CD14-positive monocyte (primary cell): ENCODE measurements around the gene APMAP. TPM values are rescaled to one million over a fixed set of nuclear protein-coding genes. Genes with fewer than 3 reads are reported as not detected.

Source experiments
- DNase-seq, 3 donors: peaks; one replicate each; pipeline ENCODE4 v3.0.0-alpha.2; 2011 to 2022
- H2AFZ ChIP-seq: 2 replicates; pipeline ENCODE4 v1.6.0; 2012; ENCODE audit warnings: mild to moderate bottlenecking, low read depth, low read length, inconsistent platforms; ENCODE audit not compliant: insufficient read depth, poor library complexity, severe bottlenecking
- H3K27ac ChIP-seq, 2 donors: 1 replicate in 1 of 2; 2 replicates in 1 of 2; pipeline ENCODE4 v1.5.1; 2012 to 2013; ENCODE audit warnings: low read length in 2 of 2, control low read depth in 1 of 2, inconsistent platforms in 1 of 2, low read depth in 1 of 2, mild to moderate bottlenecking in 1 of 2
- H3K27me3 ChIP-seq, 2 donors: one replicate each; pipeline versions ENCODE4 v1.6.0 to v1.6.1; 2011 to 2013; ENCODE audit warnings: low read length in 2 of 2; ENCODE audit not compliant: control insufficient read depth in 2 of 2, insufficient read depth in 2 of 2
- H3K36me3 ChIP-seq, 2 donors: replicated peaks in 1 of 2; 1 replicate in 1 of 2; 2 replicates in 1 of 2; pipeline versions ENCODE4 v1.5.1 to v1.6.1; 2012 to 2013; ENCODE audit warnings: low read length in 2 of 2, control low read depth in 1 of 2, inconsistent platforms in 1 of 2, mild to moderate bottlenecking in 1 of 2; ENCODE audit not compliant: insufficient read depth in 2 of 2, control insufficient read depth in 1 of 2
- H3K4me1 ChIP-seq, 2 donors: 1 replicate in 1 of 2; 2 replicates in 1 of 2; pipeline versions ENCODE4 v1.5.1 to v1.6.1; 2012 to 2013; ENCODE audit warnings: low read length in 2 of 2, control low read depth in 1 of 2, inconsistent platforms in 1 of 2, mild to moderate bottlenecking in 1 of 2, moderate library complexity in 1 of 2; ENCODE audit not compliant: insufficient read depth in 2 of 2, control insufficient read depth in 1 of 2
- H3K4me2 ChIP-seq: replicated peaks from 2 replicates; pipeline ENCODE3; 2012; ENCODE audit warnings: low read length, moderate library complexity, mild to moderate bottlenecking; ENCODE audit not compliant: poor library complexity, severe bottlenecking; ENCODE audit errors: extremely low read depth
- H3K4me3 ChIP-seq, 3 experiments: fragments of 200-600 bp in 1 of 3; sonication (generic) in 1 of 3; replicated peaks in 1 of 3; 1 replicate in 2 of 3; 2 replicates in 1 of 3; pipeline ENCODE4 v1.5.1; 2011 to 2013; ENCODE audit warnings: low read length in 3 of 3, mild to moderate bottlenecking in 3 of 3, control low read depth in 2 of 3, low read depth in 2 of 3, inconsistent platforms in 1 of 3, moderate library complexity in 1 of 3
- H3K79me2 ChIP-seq: 2 replicates; pipeline ENCODE4 v1.6.0; 2012; ENCODE audit warnings: mild to moderate bottlenecking, control low read depth, inconsistent platforms, low read length, moderate library complexity; ENCODE audit not compliant: insufficient read depth
- H3K9ac ChIP-seq: 2 replicates; pipeline ENCODE4 v1.6.0; 2017; ENCODE audit warnings: low read length, mild to moderate bottlenecking; ENCODE audit not compliant: insufficient read depth, poor library complexity, severe bottlenecking
- H3K9me3 ChIP-seq, 2 donors: replicated peaks in 1 of 2; 1 replicate in 1 of 2; 2 replicates in 1 of 2; pipeline versions ENCODE4 v1.5.1 to v1.6.1; 2012 to 2013; ENCODE audit warnings: low read length in 2 of 2, control low read depth in 1 of 2; ENCODE audit not compliant: control insufficient read depth in 1 of 2, insufficient read depth in 1 of 2
- H4K20me1 ChIP-seq: 2 replicates; pipeline ENCODE4 v1.6.0; 2012; ENCODE audit warnings: mild to moderate bottlenecking, low read length, control low read depth, moderate library complexity; ENCODE audit not compliant: insufficient read depth
- H3K27ac Mint-ChIP-seq, 7 donors: one replicate each; pipeline ENCODE4 v1.8.0; 2020; ENCODE audit warnings: mild to moderate bottlenecking in 7 of 7, mixed read lengths in 7 of 7, moderate library complexity in 6 of 7, inconsistent platforms in 2 of 7
- H3K27me3 Mint-ChIP-seq, 3 donors: one replicate each; pipeline ENCODE4 v1.8.0; 2021 to 2022; ENCODE audit warnings: low read depth in 3 of 3, mild to moderate bottlenecking in 3 of 3, mixed read lengths in 3 of 3, moderate library complexity in 3 of 3, inconsistent platforms in 1 of 3
- H3K36me3 Mint-ChIP-seq, 2 donors: one replicate each; pipeline ENCODE4 v1.8.0; 2020; ENCODE audit warnings: mixed read lengths in 2 of 2, inconsistent platforms in 1 of 2, mild to moderate bottlenecking in 1 of 2
- H3K4me1 Mint-ChIP-seq: one replicate; pipeline ENCODE4 v1.8.0; 2020; ENCODE audit warnings: mild to moderate bottlenecking, mixed read lengths
- H3K4me3 Mint-ChIP-seq, 2 donors: one replicate each; pipeline ENCODE4 v1.8.0; 2020; ENCODE audit warnings: mild to moderate bottlenecking in 2 of 2, mixed read lengths in 2 of 2, moderate library complexity in 1 of 2
- H3K9me3 Mint-ChIP-seq, 7 donors: one replicate each; pipeline ENCODE4 v1.8.0; 2020 to 2022; ENCODE audit warnings: mixed read lengths in 7 of 7, mild to moderate bottlenecking in 6 of 7, moderate library complexity in 6 of 7, inconsistent platforms in 2 of 7
- WGBS: methylation state at CpG from one replicate; pipeline ENCODE4 v1.1.5; 2013; ENCODE audit warnings: missing lambda C conversion rate; ENCODE audit not compliant: insufficient coverage; 5-methylcytosine and 5-hydroxymethylcytosine counted together
- intact Hi-C, 2 donors: fragments of 100-400 bp; cut with micrococcal nuclease; formaldehyde crosslinking; loops; one replicate each; pipeline versions ENCODE4 v1.15.0 to v1.15.1; 2023
- polyA plus RNA-seq, 3 donors: library from polyadenylated mRNA; depleted of rRNA in 1 of 3; unstranded in 2 of 3; stranded (reverse) in 1 of 3; fragments of 300-500 nt in 2 of 3; fragments of >200 nt in 1 of 3; fragmentation: Illumina TruSeq in 2 of 3; gene quantifications; 1 replicate in 2 of 3; 2 replicates in 1 of 3; pipeline ENCODE4 v1.2.3, GENCODE V29; 2012 to 2021
- TF ChIP-seq, protein P1 (sequence below): fragments of 200-600 bp; IDR thresholded peaks from one replicate; pipeline ENCODE4 v1.8.0; 2022; ENCODE audit warnings: antibody characterized with exemption, mild to moderate bottlenecking

The APMAP gene
- polyA plus RNA-seq, 3 donors, result 26.9 to 74.0 (median 73.2) TPM

DNA sequence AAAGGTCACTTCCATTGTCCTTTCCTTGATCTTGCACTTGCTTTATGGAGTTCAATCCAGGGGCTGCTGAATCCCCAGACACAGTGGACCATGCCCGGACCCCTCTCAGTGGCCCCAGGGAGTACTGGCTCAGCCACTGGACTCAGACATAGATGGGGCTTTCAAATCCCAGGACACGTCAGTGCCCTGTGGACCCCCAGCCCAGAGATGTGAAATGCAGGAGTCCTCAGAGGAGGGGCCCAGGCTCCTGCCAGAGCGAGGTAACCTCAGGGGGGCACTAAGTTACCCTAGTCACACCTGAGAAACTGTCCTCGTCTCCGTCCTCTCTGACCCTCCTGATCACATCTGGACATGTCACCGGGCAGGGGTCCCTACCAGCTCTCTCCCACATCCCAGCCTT, 18.7 kb upstream of the APMAP start:
- no peak for DNase-seq
- H3K9me3 ChIP-seq, result no peaks in the 10 kb centered on the region
- no peaks in the 10 kb centered on the region for H3K4me1 ChIP-seq
- Mint-ChIP-seq H3K27ac (no peak overlapping the region), H3K36me3 (peaks cover 82 to 85% of the 10 kb centered on the region in 2 donors), H3K27me3 (no peaks in the 10 kb centered on the region), H3K9me3 (no peaks in the 10 kb centered on the region), H3K4me3 (no peak overlapping the region), H3K4me1 (no peaks in the 10 kb centered on the region)
- WGBS, result 100% methylated on average over 6 of the region's 6 CpGs
- H4K20me1 ChIP-seq, result no peaks in the 10 kb centered on the region
- intact Hi-C loops, result no loop called here
- H3K4me2 ChIP-seq, result no peak overlapping the region
- H3K79me2 ChIP-seq, result no peaks in the 10 kb centered on the region
- H3K36me3 ChIP-seq, result peaks cover 86 to 97% of the 10 kb centered on the region in 2 donors
- no peak overlapping the region for H3K4me3 ChIP-seq
- TF ChIP-seq, protein P1, sequence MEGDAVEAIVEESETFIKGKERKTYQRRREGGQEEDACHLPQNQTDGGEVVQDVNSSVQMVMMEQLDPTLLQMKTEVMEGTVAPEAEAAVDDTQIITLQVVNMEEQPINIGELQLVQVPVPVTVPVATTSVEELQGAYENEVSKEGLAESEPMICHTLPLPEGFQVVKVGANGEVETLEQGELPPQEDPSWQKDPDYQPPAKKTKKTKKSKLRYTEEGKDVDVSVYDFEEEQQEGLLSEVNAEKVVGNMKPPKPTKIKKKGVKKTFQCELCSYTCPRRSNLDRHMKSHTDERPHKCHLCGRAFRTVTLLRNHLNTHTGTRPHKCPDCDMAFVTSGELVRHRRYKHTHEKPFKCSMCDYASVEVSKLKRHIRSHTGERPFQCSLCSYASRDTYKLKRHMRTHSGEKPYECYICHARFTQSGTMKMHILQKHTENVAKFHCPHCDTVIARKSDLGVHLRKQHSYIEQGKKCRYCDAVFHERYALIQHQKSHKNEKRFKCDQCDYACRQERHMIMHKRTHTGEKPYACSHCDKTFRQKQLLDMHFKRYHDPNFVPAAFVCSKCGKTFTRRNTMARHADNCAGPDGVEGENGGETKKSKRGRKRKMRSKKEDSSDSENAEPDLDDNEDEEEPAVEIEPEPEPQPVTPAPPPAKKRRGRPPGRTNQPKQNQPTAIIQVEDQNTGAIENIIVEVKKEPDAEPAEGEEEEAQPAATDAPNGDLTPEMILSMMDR, result no peak
- H2AFZ ChIP-seq, result no peak overlapping the region
- H3K27me3 ChIP-seq, result no peaks in the 10 kb centered on the region
- no peak overlapping the region for H3K27ac ChIP-seq
- no peak overlapping the region for H3K9ac ChIP-seq

DNA sequence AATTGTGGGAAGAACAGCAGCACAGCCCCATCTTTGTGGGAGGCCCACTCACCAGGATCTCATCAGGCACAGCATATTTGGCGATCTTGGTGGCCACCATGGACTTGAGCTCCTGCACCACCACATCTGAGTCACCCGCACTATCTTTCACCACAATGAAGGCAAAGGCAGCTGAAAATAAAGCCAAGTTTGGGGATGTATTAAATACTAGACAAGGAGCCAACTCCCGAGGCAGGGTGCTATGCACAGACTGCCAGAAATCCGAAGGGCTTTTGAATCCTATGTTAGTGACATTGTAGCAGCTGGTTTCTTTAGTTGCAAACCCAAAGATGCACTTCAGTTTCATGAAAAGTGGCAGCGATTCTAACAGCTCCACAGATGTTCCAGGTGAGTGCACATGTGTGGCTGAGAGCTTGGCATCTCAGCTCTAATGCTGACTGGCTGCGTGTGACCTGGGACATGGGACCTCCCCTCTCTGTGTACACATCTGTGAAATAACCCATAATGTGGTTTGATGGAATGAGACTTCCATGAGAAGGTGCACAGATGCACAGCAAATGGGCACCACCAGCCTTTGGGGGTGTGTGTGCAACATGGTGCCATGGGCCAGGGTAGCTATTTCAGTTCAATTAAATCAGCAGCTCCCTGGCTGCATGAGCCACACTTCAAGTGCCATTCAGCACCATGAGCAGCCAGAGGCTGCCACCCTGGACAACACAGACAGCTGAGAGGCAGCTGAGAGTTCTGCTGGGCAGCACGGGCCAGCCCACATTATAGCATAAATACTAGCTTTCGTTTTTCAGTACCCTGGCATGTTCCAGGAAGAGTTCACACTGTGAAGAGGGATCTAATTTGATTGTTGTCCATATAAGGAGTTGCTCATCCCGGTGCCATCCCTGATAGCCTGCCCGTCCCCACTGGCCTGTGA, 16.9 kb upstream of the APMAP start:
- Histone ChIP-seq H3K27me3 (no peaks in the 10 kb centered on the region), H3K36me3 (peaks cover 85 to 94% of the 10 kb centered on the region in 2 donors), H3K9ac (no peak overlapping the region), H3K9me3 (no peaks in the 10 kb centered on the region), H3K27ac (no peak overlapping the region), H3K79me2 (no peaks in the 10 kb centered on the region), H2AFZ (no peak overlapping the region), H3K4me1 (no peaks in the 10 kb centered on the region), H3K4me2 (no peak overlapping the region), H3K4me3 (no peak overlapping the region), H4K20me1 (no peaks in the 10 kb centered on the region)
- Mint-ChIP-seq H3K27ac (peak overlapping the region in 2 of 7 donors; percentile 25 to 26), H3K4me1 (no peaks in the 10 kb centered on the region), H3K4me3 (no peak overlapping the region), H3K27me3 (no peaks in the 10 kb centered on the region), H3K9me3 (no peaks in the 10 kb centered on the region), H3K36me3 (peaks cover 79 to 89% of the 10 kb centered on the region in 2 donors)
- intact Hi-C loops, result no loop called here
- 93% methylated on average over 2 of the region's 10 CpGs for WGBS
- DNase-seq, result no peak
- TF ChIP-seq, protein P1, result no peak
